Right kidney (tissue), 1 donor: ENCODE data around the gene VMAC.

ENCODE experiments used
- DNase-seq: peaks from one replicate; pipeline ENCODE4 v3.0.0-alpha.2; 2016

VMAC gene

DNA sequence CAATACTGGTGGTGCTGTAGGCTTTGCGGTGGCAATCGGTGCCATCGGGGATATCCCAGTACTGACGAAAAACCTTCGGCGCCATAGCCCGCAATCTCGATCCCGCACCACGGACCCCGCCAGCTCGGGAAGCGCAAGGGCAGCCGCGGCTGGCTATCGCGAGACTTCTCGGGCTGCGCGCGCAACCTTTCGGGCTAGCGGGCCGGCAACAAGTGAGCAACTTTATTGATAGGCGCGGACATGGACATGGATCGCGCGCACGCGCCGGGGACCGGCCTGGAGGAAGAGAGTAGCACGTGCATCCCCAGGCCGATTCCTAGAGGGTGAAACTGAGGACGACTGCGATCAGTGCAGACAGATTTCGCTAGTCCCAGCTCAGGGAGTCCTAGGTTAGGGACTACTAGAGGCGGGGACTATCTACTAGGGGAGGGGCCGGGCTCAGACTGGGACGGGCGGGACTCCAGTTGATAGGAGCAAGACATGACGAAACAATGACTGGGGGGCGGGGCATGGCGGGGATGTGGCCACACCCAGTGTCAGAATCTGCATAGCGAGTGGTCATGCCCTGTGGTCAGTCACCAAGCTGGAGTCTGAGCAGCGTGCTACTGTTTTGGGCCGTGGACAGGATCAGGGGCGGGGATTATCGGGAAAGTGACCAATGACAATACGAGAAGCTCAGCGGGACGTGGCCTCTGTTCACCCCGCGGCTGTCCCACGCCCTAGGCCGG lies 884 bp upstream of the VMAC start, which contains the start of gene NDUFA11:
Gene NDUFA11 (minus strand): TSS at position 167 of the 728 bp plus-strand sequence. CDS start 82 bp downstream, at position 85.
- peak; percentile 98 for DNase-seq

DNA sequence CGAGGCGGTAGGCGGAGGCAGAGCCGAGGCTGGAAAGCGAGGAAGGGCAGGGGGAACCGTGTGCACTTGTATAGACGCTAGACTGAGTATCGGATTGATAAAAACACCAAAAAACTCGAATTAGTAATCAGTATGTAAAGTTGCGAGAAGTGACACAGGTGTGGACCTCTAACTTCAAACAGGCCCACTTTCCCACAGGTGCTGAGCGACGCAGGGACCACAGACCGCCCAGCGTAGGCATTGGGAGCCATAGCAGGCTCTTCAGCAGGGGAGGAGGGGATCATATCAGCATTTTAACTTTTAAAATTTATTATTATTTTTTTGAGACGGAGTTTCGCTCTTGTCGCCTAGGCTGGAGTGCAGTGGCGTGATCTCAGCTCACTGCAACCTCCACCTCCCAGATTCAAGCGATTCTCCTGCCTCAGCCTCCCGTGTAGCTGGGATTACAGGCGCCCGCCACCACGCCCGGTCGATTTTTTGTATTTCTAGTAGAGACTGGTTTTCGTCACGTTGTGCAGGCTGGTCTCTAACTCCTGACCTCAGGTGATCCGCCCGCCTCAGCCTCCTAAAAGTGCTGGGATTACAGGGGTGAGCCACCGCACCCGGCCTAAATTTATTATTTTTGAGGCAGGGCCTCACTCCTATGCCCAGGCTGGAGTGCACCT lies 574 bp downstream of the VMAC start:
- DNase-seq = no peak

- DNase-seq = no peak
Measured at GRCh38 chr19:5907241-5907640, 2.6 kb downstream of the VMAC start.

GRCh38 chr19:5908773-5909442 lies 4.2 kb downstream of the VMAC start:
- no peak for DNase-seq

DNA sequence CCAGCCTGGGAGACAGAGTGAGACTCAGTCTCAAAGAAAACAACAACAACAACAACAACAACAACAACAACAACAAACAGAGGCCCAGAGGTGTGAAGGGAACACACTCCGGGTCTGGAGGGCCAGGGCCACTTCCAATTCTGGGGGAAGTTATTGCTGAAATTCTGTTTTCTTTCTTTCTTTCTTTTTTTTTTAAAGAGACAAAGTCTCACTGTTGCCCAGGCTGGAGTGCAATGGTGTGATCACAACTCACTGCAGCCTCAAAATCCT lies 5.9 kb downstream of the VMAC start:
- DNase-seq = no peak

DNA sequence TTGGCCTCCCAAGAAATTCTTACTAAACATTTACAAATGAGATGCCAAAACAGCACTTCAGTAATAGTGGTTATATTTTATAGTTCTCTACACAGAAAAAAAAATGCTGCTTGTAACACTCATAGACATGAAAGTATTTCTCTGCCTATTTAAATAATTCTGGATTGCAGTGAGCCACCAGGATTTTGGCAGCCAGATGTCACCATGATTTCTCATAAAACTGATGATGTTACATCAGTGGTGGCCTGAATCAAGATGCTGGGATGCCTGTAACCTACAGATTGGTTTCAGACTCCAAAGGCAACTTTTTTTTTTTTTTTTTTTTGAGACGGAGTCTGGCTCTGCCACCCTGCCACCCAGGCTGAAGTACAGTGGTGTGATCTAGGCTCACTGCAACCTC lies 6.7 kb downstream of the VMAC start:
- no peak for DNase-seq

- DNase-seq = no peak
Measured at GRCh38 chr19:5913739-5914357, 9.2 kb downstream of the VMAC start, which contains the start of gene CAPS. Gene CAPS, plus strand, starts transcription at chr19:5914254. Its CDS starts 153 bp downstream, at chr19:5914407.

GRCh38 chr19:5914358-5914774 lies 9.7 kb downstream of the VMAC start:
- DNase-seq = no peak

DNA sequence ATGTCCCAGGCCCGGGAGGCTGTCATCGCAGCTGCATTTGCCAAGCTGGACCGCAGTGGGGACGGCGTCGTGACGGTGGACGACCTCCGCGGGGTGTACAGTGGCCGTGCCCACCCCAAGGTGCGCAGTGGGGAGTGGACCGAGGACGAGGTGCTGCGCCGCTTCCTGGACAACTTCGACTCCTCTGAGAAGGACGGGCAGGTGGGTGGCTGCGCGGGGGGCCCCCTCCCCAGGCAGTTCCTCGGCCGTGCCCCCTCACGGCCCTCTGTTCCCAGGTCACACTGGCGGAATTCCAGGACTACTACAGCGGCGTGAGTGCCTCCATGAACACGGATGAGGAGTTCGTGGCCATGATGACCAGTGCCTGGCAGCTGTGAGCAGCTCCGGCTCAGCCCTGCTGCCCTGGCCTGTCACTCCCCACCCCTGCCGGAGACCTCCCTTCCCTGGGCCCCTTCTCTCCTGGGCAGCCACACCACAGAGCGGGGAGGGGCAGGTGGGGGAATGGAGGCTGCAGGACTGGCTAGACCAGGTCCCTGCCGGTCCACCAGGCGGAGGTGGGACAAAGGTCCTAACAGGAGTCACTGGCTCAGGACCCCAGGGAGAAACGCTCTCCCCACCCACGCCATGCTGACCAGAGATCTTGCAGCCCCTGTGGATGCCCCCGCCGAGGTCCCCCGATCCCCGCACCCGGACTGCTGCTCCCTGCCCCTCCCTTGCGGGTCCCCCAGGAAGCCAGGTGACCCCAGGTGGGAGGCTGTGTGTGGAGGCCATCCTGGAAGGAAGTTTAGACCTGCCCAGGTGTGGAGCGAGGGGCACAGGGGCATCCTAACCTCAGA lies 10.5 kb downstream of the VMAC start:
- DNase-seq = peak; percentile 52

- DNase-seq = no peak
Measured at GRCh38 chr19:5915782-5916165, 11.1 kb downstream of the VMAC start.

DNA sequence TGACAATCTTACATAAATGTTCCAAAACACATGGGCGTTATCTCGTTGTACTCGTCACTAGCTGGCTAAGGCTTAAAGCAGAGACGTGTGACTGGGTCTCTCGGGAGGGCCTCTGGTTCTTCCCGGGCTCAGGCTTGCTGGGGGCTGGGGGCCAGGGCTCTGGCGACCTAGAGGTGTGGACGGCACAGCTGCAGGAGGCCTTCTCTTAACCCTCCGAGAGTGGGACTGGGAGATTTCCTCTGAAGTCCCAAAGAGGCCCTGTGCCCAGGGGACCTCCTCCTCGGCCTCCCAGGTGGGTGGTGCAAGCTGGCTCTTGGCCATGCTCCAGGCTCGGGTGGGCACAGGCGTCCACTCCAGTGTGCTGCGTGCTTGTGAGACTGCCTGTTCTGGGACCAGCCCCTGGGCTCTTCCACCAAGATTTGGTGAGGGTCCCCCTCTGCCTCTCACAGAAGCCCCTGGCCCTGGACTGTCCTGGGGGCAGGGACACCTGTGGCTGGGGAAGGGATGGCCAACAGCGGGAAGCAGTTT lies 11.6 kb downstream of the VMAC start:
- DNase-seq = no peak

- DNase-seq = no peak
Measured at GRCh38 chr19:5917431-5918107, 12.9 kb downstream of the VMAC start.

DNA sequence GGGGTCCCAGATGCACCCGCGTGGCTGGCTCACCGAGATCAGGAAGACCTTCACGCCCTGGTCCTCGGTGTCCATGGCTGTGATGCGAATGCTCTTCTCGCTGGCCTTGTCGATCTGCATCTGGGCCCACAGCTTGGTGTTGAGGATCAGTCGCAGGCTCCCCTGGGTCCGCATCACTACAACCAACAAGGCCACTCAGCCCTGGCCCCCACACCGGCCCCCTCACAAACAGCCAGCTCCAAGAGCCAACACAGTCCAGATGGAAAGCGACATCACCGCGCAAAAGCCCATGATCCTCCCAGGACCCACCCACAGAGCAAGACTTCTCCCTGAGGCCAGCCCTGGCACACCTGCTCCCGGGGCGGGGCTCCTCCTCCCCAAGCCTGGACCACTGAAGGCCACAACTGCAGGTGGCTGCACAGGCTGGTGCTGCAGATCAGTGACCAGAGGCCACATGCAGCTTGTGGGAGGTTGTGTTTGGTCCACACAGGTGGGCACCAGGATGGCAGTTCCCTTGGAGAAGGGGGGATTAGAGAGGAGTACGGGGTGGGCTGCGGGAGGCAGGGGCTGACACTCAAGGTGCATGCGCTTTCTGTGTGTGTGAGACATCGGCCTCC lies 13.9 kb downstream of the VMAC start:
- DNase-seq = no peak

DNA sequence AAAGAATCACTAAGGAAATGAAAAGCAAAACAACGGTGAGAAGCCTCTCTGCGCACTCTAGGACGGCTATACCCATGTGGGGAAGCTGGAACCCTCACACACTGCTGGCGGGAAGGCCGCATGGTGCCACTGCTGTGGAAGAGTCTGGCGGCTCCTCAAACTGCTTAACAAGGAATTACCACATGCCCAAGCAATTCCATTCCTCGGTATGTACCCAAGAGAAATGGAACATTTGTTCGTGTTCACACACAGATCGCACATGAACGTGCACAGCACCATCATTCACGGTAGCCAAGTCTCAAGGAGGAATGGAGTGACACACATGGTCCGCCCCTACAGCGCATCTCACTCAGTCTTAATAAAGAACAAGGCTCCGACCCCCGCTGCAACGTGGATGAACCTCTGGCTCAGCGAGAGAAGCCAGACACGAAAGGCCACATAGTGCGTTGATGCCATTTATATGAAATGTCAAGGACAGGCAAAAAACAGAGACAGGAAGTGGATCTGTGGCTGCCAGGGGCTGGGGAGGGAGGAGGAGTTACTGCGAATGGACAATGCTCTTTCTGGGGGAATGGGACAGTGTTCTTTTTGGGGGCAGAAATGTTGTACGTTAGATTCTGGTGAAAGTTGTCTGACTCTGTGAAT lies 17.0 kb downstream of the VMAC start:
- DNase-seq = no peak

GRCh38 chr19:5922161-5922545 lies 17.5 kb downstream of the VMAC start:
- DNase-seq = no peak

GRCh38 chr19:5923356-5923755 lies 18.7 kb downstream of the VMAC start:
- no peak for DNase-seq

GRCh38 chr19:5925830-5926427 lies 21.3 kb downstream of the VMAC start:
- DNase-seq = no peak

- DNase-seq = no peak
Measured at GRCh38 chr19:5926641-5927440, 22.2 kb downstream of the VMAC start.

- DNase-seq = no peak
Measured at GRCh38 chr19:5927441-5927821, 22.8 kb downstream of the VMAC start.
